ENCODE data around the gene IRX3.
A peak's percentile ranks its signal among the peaks of the same experiment; 100 is the strongest.

IRX3 gene

DNA sequence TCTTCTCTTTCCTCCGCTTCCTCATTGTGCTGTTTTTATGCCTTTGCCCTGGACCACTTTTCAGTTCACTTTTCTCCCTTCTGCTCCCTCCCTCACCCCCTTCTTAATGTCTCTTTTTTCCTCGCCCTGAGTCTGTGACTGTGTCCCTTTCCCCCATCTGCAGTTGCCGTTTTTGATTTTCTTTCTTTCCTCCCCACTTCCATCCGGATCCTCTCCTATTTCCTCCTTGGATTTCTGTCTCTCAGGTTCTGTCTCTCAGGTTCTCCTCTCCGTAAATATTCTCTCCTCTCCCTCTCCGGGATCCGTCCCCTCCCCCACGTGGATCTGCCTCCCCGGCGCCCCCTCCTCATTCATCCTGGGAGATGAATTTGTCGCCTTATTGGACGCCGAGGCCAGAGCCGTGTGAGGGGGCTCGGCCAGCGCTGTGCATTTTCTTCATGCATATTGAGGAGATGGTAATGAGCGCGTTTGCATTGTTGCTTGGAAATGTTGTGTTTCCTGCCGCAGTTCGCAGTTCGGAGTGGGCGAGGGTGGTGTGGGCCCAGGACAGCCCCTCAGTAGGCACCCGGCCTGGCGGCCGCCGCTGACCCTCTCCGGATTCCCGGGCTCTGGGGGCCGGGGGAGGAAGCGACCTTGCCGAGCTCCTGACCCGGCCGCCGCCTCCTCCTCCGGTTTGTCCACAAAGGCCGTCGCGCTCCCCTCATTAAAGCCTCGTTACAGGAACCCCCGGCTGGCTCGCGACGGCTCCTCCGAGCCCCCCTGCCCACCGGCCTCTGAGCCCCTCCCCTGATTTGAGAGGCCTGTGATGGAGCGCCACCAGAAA is 4.5 kb upstream of the IRX3 start:
- no peak for DNase-seq

DNA sequence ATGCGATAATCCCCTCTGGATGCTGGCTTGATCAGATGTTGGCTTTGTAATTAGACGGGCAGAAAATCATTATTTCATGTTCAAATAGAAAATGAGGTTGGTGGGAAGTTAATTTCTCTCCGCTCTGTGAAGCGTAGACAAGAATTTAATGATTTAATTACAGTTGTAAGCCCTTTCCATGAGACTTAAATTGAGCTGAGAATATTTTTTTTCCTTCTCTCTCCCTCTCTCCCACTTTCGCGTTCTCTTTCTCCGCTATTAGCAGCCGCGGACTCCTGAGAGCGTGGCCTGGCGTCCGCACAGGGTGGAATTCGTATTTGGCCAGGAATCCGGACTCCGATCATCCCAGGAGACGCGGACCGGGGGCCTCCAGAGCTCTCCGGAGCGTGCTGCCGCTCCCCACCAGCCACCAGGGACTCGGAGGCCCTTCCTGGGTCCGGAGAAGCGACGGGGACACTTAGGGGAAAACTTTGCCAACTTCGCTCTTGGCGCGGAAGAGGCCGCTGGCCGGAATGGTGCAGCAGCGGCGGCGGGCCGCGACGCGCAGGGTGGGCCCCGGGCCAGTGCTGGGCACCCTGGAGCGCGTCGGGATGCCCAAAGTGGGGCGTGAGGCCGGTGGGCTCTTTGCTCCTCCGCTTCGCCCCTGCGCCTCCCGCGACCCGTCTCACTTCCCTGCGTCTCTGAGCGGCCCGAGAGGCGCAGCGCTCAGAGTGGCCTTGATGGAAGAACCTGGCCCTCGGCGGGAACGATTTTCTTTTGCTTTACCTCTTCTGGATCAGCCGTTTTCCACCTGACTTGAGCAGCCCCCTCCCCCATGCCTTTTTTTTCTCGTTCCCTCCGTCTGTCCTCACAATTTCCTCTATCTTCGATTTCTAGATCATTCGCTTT is 3.6 kb upstream of the IRX3 start:
- DNase-seq: no peak

DNA sequence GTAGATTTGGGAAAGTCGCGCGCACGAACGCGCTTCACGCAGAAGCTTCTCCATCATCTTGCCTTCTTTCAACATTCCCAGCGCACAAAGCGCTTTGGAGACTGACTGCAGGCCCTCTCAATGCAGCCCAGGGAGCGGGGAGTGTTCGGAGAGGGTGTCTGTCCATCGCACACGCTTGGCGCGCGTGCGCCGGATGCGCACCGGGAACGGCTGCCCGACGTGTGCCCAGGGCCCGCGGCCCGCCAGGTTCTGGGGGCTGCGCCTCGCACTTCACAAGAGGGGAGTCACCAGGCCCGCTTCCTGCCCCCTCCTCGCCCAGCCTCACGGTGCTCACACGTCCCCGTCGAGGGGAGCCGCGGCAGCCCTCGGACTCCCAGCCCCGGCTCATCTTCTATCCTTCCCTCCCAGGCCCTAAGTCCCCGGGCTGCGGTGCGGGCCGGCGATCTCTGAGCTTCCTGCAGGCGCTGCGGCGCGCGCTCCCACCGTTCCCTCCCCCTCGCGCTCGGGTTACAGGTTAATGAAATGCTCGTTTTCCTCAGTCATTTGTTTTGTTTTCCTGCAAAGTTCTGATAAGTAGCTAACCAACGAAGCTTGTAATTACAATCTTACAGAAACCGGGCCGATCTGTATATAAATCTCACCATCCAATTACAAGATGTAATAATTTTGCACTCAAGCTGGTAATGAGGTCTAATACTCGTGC is 2.8 kb upstream of the IRX3 start:
- no peak for DNase-seq

DNA sequence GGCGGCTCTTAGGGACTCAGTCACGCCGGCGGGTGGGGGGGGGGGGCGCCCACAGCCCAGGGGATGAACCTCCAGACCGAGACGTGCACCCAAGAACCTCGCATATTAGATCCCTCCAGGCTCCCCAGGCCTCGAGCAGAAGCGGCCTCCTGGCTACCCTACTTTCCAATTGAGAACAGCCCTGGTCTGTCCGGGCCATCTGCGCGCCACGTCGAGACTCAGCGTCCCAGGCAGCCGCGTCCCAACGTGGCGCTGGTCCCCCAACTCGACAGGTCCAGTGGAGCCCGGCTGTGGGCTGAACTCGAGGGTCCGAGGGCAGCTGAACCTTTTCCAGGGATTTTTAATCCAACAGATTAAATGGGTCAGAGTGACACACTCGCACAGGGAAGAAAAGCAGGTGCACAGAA is 2.3 kb upstream of the IRX3 start:
- no peak for DNase-seq

DNA sequence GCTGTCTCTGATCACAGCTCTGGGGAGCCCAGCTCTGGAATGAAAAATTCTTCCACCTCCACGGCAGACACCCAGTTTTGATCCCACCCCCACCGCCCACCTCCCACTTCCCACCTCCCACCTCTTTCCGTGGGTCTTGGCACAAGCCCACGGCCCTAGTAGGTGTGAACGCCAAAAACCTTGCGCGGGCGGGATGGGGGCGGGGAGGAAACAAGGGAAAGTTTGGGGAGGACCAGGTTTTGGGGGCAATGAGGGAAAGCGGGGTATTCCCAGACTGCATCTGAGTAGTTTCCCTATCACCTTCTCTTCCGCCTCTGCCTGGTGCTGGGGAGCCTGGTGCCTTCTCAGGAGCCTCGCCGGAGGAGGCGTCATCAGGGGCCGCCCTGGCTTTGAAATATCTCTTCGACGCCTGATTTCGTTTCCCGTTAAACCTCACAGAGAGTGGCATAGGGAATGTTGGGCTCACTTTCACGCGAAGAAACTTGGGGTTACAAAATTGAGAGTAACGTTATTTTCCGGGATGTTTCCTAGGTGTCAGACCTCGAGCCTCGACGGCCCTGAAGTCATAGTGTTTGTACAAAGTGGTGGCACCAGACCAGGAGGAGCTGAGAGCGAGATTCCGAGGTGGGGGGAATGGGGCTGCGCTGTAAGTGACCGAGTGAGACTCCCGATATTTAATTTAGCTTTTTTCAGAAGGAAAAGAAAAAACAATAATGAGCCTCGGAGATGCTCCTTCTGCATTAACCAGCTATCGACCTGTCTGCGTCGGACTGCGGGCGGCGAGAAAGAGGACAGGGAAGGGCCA is 1.6 kb upstream of the IRX3 start:
- DNase-seq: no peak

DNA sequence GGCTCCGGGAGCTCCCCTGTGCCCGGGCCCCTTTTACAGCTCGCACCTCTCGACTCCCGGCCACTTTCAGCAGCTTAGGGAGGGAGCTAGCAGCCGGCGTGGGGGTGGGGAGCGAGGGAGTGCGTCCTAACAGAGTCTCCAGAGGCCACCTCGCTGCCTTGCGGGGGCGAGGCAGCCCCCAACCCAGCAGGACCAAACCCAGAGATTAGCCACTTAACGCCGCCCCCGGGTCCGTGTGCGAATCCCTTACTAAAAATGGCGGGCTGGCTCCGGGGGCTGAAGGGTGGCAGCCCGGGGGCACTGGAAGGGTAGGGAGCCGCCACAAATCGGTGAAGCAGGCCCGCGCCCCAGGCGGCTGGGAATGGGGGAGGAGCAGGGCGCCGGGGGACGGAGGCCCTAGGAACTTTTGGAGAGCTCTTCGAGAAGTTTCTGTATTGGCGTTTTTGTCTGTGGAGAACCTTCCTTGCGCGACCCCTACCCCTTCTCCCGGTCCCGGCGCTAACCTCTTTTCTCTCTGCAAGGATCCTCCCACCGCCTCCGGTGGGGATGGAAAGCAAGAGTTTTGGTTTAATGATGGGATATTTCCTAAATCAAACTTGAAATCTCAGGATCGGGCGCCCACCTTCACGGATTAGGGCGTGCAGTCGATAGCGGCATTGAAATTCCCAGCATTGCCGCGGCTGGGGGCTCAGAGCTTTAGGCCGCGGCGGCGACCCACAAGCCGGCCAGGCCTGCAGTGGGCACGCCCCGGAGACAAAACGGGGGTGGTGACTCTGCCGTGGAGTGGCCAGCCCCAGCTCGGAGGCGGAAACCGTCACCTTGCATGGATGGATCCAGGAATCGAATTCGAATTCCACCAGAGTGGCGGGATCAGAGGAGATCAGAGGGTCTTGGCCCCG is 793 bp upstream of the IRX3 start:
- no peak for DNase-seq

DNA sequence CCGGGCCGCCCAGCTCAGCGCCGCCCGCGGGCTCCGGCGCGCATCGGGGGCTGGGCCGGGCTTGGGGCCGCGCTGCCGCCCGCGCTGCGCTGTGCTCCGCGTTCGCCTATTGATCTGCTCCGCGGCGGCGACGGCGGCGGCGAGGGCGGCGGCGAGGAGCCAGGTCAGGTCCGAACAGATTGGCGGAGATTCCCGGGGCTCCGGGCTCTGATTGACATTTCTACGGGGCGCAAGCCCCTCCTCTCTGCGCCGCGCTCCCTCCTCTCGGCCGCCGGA is 559 bp downstream of the IRX3 start:
- DNase-seq: no peak

DNA sequence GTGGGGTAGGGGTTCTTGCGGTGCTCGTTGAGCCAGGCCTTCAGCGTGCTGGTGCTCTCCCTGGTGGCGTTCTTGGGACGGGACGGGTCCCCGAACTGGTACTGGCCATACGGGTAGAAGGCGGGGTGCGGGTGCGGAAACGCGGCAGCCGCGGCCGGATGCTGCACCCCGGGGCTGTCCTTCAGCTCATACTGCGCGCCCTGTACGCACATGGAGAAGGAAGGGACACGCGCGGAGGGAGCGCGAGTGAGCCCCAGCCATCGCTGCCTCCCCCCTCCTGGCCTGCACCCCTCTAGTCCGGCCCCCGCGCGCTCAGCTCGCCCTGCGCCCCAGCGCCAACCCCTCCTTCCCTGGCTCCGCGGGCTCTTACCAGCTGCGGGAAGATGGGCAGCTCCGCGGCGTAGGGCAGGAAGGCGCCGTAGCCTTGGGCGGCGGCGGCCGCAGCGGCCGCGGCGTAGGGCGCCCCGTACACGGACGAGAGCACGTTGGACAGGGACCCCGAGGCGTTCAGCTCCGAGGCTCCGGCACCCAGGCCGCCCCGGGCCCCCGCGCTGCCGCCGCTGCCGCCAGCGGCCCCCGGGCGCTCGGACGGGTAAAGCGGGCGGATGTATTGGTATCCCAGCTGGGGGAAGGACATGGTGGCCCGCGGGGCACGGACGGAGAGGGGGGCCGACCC is 1.0 kb downstream of the IRX3 start:
- peak; percentile 42 for DNase-seq

DNA sequence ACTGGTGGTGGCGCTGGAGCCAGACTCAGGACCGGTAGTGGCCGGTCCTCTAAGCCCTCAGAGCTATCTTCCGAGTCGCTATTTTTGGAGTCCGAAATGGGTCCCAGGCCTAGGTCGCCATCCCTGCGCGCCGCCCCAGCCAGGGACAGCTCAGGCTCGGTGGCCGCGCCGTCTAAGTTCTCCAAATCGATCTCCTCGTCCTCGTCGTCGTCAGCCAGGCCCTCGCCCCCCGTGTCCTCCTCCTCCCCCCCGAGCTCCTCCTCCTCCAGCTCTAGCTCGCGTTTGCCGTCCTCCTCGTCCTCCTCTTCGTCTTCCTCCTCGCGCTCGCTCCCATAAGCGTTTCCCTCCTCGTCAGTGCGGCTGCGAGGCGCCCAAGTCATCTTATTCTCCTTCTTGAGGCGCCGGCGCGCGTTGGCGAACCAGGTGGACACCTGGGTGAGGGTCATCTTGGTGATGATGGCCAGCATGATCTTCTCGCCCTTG is 1.6 kb downstream of the IRX3 start:
- peak; percentile 43 for DNase-seq

DNA sequence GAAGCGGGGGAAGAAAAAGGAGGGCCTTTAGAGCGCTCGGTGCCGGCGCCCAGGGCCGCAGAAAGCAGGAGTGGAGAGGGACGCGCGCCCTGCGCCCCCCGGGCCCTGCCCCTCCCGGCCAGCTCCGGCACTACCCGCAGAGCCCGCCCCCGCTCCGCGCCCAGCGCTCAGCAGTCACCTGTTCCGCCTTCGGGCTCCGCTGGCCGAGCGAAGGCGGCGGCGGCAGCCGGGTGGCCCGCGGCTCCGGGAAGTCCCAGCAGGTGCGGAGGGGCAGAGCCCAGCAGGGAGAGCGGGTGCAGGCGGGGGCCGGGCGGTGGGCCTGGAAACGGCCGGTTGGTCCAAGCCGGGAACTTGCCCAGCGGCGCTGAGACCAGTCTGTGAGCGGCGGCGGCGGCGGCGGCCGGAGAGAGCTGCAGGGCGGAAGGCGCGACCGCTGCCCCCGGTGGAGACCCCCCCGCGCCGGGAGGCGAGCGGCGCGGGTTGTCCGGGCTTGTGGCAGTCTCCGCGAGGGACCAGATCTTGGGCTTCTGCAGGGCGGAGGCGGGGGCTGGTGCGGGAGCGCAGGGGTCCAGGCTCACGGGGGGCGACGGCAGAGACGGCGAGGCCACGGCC is 2.2 kb downstream of the IRX3 start:
- DNase-seq: no peak

DNA sequence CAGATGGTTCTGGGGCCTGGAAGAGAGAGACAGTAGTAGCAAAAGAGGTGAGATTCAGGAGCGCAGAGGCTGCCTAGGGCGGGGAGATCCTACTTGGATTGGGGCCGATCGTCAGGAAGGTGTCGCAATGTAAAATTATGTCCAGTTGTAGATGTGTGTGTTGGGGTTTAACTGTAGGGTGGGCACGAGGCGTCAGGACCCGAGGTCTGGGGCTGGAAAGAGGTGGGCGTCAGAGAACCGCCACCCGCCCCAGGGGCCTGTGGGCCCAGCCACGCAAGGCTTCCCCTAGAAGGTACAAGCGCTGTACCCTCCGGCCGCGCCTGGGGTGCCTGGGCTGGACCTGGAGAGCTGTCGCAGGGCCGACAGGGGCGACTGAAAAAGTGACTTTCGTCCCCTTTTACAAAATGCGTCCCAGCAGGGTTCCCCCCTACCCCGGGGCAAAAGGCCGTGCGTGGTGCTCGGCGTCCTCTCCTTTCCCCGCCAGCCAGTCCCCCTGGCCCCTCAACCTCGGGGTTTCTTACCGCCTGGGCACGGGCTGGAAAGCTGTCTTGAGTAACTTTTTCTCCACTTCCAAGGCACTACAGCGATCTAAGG is 2.8 kb downstream of the IRX3 start:
- DNase-seq: peak; percentile 30

DNA sequence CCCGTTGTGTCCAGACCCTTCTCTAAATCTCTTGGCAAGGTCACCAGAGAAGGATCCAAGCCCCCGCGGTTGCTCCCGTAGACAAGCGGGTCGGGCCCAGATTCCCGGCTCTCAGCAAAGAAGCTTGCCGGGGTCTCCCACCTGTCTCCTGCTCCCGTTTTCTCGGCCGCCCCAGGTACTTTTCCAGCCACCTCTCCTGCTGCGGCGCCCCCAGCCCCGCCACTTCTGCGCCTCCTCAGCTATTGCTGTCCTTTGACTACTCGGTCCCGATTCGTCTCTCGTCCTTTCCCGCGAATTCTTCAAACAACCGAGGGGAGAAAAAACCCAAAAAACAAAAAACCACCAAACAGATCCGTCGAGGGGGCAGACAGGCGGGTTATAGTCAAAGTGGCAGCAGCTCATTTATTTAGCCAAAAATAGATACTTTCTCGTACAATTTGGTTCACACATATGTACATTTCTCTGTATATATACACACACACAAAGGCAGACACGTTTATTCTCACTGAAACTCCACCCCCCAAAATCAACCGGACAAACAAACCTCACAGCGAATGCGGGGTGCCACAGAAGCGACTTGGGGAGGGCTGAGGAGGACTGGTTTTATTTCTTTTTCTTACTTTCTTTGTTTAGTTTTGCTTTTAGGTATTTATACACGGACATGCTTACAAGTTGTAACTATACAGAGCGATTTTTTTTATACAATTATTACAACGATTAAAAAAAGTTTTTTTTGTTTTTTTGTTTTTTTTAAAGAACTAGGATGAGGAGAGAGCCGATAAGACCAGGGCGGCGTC is 3.5 kb downstream of the IRX3 start:
- no peak for DNase-seq

DNA sequence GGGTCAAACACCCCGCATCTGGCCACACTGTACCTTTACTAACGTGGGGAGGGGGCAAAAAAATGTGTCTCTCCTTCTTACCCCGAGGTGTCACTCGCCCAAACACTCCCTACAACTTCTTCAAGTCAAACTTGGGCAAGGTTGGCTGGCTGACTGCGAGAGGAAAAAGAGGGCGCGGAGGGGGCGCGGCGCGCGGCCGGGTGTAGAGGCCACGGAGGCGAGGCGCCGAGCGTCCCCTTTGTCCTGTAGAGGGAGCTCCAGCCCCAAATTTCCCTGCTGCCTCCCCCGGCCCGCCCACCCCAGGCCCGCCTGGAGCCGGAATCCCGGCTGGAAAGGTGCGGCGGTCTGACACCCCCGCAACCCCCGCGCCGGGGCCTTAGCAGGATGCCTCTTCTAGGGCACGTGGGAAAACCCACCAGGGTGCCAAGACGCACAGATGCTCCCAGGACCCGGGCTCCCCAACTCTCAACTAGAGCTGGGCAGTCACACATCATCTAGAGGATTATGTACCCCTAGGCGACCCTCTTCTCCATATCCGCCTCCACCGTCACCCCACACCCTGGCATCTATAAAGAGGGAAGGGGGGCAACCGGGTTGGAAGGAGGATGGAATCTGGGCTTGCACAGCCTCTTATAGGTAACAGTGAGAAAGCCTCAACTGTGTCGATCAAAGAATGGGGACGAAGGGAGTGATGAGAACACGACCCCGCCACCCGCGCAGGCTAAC is 4.2 kb downstream of the IRX3 start:
- peak; percentile 64 for DNase-seq

DNA sequence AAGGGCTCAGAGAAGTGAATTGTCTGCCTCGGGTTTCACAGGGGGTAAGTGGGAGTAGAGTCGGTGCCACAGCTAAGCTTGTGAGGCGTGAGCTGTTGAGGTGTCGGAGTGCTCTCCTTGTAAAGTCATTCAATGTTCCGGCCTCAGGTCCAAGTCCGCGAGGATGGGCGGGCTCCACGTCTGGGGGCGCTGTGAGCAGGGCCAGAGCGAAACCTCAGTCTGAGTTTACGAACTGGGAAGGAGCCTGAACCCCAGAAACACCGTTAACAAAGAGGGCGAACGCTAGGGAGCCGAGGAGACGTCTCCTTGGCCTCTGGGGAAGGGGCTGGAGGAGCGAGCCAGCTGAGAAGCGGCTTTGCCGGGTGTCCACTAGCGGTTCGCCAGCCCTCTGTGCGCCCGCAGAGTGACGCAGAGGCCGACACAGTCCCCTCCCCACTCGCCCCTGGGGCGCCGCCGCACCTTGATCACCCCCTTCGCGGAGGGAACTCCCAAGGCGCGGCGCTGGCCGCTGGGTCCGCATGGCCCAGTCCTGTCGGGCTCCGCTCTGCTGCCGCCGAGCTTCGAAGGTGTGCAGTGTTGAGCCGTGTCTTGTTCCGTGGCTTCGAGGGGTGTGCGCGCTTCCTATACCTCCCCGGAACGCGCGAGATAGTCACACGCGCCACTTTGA is 4.9 kb downstream of the IRX3 start:
- no peak for DNase-seq

DNA sequence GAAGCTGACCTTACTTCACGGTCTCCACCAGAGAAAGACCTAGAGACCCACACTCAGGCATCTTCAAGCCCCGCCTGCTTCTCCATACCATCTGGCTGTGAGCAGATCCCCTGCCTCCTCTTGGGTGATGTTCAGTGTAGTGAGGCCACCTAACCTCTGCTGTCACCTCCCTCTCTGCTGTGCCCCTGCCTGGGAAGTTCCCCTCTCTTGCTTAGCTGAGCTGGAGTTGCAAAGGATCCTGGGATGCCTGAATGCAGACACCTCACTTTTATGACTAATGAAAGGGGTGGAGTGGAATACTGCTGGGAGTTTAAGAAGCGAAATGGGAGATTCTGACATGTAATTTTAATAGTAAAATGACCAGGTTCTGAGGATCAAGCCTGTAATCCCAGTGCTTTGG is 5.8 kb downstream of the IRX3 start:
- DNase-seq: peak; percentile 53

DNA sequence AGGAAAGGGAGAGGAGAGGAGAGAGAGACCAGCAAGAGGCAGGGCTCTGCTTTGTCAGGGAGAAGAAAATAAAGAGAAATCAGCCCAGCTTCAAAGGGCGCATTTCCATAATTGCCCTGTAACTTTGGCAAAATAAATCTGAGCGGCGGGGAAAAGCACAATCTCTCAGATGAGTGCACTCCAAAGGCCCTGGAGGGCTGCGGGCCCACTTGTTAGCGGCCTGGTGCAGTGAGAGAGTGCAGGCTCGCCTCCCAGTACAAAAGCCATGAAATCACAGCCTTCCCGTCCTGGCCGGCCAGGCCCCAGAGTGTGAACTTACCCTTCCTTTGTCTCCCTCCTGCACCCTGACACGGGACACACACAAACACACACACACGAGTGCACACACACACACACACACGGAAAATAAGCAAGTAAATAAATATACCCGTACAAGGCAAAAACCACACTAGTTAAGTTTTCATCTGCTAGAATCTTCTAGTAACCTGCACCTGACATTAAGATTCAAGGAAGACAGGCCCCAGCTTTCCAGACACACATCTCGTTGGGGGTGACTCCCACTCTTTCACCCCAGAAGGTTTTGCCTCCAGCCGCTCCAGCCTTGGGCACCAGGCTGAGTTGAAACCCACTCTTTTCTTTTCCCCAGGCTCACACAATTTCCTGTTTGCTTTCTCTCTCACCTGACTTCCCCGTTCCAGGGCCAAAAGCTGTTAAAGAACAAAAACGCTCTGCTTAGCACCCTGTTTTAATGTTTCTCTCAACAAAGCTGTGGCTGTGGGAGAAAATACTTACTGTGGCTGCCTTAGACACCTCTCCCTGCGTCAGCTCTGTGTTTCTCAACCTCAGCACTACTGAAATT is 8.5 kb downstream of the IRX3 start:
- no peak for DNase-seq

DNA sequence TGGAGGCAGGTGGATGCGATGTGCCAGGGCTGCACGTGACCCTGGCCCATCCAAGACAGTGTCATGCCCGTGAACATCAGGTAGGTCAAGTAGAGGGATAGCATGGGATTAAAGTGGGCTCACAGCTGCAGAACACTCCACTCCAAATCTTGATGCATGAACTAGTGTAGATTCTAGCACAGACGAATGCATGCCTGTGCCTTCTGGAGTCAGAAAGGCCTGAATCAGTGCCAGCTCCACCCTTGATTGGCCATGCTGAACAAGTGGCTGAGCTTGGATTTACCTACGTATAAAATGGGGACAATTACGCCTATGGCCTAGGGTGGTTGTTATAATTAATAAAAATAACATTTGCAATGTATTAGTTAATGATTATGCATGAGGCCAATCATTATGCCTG is 10.6 kb downstream of the IRX3 start:
- no peak for DNase-seq

Measured in fibroblast of skin of right quadriceps (primary cell).